Cerebellar cortex (tissue), 1 donor: ENCODE results near the gene SLC8A1.

Experiments
- DNase-seq: peaks from one replicate; pipeline ENCODE4 v3.0.0-alpha.2; 2015; ENCODE audit warnings: low spot score

The SLC8A1 gene

GRCh38 chr2:40303746-40304145, 148.1 kb downstream of the SLC8A1 start:
- no peak for DNase-seq

GRCh38 chr2:40302751-40303325, 149.1 kb downstream of the SLC8A1 start:
- no peak for DNase-seq

GRCh38 chr2:40300391-40300790, 151.5 kb downstream of the SLC8A1 start:
- DNase-seq = no peak

GRCh38 chr2:40299781-40300180, 152.1 kb downstream of the SLC8A1 start:
- DNase-seq = no peak

GRCh38 chr2:40299173-40299572, 152.7 kb downstream of the SLC8A1 start:
- DNase-seq = no peak

- DNase-seq = no peak
Measured at GRCh38 chr2:40298026-40298425, 153.9 kb downstream of the SLC8A1 start.

GRCh38 chr2:40292291-40292690, 159.6 kb downstream of the SLC8A1 start:
- no peak for DNase-seq

GRCh38 chr2:40289771-40290404, 162.0 kb downstream of the SLC8A1 start:
- DNase-seq = no peak

GRCh38 chr2:40287773-40288172, 164.1 kb downstream of the SLC8A1 start:
- DNase-seq = no peak

GRCh38 chr2:40287195-40287594, 164.7 kb downstream of the SLC8A1 start:
- no peak for DNase-seq

- no peak for DNase-seq
Measured at GRCh38 chr2:40286721-40287120, 165.2 kb downstream of the SLC8A1 start.

GRCh38 chr2:40285391-40285790, 166.5 kb downstream of the SLC8A1 start:
- DNase-seq = no peak

- no peak for DNase-seq
Measured at GRCh38 chr2:40284797-40285196, 167.1 kb downstream of the SLC8A1 start.

- DNase-seq = no peak
Measured at GRCh38 chr2:40283111-40283909, 168.6 kb downstream of the SLC8A1 start.

GRCh38 chr2:40282428-40282827, 169.5 kb downstream of the SLC8A1 start:
- peak; percentile 38 for DNase-seq

GRCh38 chr2:40281021-40281940, 170.6 kb downstream of the SLC8A1 start:
- peak; percentile 87 for DNase-seq

- DNase-seq = no peak
Measured at GRCh38 chr2:40279482-40279881, 172.4 kb downstream of the SLC8A1 start.

- no peak for DNase-seq
Measured at GRCh38 chr2:40279001-40279400, 172.9 kb downstream of the SLC8A1 start.

GRCh38 chr2:40276076-40276475, 175.8 kb downstream of the SLC8A1 start:
- no peak for DNase-seq

GRCh38 chr2:40274270-40274669, 177.6 kb downstream of the SLC8A1 start:
- no peak for DNase-seq

GRCh38 chr2:40273734-40274182, 178.1 kb downstream of the SLC8A1 start:
- no peak for DNase-seq

- no peak for DNase-seq
Measured at GRCh38 chr2:40271094-40271493, 180.8 kb downstream of the SLC8A1 start.
